NCI-H128 (cell line): ENCODE results near the gene NR6A1.
"Not testable (repeated sequence)": the region's sequence is repeated elsewhere in the genome, so short reads cannot be mapped to it uniquely, and the experiment has no call there.

ENCODE experiments used
- DNase-seq: peaks from one replicate; lab custom pipeline; 2025; ENCODE audit not compliant: unreplicated experiment; lab: John Stamatoyannopoulos, UW

Gene NR6A1

DNA sequence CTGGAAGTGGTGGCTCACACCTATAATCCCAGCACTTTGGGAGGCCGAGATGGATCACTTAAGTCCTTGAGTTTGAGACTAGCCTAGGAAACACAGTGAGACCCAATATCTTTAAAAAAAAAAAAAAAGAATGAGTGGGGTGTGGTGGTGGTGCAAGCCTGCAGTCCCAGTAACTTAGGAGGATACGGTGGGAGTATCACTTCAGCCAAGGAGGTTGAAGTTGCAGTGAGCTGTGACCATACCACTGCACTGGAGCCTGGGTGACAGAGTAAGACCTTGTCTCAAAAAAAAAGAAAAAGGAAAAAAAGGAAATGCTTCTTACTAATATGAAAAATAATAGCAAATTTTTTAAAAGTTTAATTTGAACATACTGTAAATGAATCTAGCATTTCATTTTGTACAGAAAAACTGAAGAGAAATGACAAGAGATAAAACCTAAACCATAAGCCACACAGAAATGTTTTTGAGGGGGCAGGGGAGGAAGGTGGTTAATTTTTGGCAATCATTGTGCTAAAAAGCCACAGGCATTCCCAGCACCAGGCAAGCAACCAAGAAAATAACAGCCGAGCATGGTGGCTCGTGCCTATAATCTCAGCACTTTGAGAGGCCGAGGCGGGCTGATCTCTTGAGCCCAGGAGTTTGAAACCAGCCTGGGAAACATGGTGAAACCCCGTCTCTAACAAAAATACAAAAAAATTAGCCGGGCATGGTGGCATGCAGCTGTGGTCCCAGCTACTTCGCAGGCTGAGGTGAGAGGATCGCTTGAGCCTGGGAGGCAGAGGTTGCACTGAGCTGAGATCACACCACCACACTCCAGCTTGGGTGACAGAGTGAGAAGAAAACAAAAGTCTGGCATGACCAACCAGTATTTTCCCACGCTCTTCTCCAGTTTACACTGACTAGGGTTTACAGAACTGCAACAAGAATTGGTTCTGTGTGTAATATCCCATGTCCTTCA is 149.5 kb downstream of the NR6A1 start:
- no peak for DNase-seq

DNA sequence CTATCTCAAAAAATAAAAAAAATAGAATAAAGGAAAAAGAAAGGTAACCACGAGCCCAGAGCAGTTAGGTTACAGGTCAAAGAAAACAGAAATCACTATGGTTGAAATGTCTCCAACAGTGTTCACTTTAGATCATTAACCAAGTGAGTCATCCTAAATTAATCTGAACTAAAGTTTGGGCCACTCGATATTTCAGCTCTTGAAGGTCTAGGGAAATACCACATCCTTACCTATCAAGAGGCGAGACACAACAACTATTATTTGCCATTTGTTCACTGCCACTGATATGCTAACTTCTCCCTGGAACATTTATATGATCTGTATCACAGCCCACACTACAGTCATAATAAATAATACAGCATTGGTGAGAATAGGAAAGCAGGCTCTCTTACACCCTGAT is 152.6 kb downstream of the NR6A1 start:
- DNase-seq = no peak

DNA sequence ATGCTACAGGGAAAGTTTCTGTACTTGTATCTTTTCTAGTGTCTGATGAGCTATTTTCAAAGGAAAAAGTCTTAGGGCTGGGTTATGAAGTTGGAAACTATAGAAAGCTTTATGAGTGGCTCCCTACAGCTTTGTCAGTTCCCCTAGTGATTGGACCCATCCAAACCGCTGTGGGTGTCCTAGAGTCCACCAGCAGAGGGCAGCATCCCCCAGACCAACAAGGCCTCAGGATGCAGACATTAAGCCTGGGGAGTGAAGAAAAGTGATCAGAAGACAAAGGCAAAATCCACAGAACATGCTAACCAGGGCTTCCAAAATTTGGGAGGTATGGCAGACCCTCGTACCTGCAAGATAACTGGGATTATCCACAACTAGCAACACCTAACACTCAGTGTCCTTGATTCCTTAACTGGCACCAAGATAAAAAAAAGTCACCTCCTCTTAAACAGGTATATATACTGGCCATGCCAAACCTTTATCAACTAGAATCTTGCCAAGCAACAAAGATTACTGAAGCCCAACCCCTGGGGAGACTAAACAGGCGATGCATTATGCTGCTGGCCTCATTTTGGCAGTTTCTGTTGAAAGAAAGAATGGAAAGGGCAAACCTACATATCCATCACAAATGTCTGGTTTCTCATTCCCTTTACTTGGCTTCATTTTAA is 153.5 kb downstream of the NR6A1 start:
- peak; percentile 62 for DNase-seq

DNA sequence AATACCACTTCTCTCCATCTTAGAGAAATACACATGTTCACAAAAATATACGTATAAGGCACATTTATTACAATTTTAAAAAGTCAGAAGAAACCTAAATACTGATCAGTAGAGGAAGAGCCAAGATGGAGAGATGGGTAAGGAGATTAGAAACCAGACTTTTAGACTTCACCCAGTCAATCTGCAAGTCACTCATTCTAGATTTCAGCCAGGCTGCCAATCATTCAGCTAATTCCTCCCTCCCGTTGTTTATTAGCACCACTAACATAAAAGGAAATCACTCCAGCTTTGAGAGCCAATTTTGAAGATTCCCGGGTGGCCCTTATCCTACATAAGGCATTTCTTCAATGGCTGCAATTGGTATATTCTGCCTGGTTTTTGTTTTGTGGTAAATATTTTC is 154.2 kb downstream of the NR6A1 start:
- no peak for DNase-seq

DNA sequence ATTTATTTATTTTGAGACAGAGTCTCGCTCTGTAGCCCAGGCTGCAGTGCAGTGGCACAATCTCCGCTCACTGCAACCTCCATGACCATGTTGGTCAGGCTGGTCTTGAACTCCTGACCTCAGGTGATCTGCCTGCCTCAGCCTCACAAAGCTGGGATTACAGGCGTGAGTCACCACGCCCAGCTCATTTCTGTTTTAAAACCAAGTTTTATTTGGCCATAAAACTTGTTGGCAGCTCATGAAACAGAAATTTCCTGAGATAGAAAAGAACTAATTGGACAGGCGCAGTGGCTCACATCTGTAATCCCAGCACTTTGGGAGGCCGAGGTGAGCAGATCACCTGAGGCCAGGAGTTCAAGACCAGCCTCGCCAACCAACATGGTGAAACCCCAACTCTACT is 155.3 kb downstream of the NR6A1 start:
- not testable (repeated sequence) for DNase-seq

GRCh38 chr9:124615100-124615742 is 155.9 kb downstream of the NR6A1 start:
- DNase-seq = no peak

GRCh38 chr9:124613849-124614248 is 157.3 kb downstream of the NR6A1 start:
- DNase-seq = no peak

DNA sequence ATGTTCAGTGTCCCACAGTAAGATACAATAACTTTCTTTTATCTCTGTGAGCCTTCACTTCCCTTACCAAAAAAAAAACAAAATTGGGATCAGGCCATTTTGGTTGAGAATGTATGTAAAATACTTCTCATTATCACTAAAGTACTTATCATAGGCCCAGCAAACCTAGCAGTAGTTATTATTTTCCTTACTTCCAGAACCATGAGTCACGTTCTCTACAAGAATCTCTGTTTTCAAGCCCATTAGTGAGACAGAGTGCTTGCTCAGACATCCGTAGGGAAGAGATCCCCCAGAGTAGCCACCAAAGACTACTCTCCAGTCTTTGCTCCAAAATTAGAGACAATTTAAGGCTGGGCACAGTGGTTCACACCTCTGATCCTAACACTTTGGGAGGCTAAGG is 160.0 kb downstream of the NR6A1 start:
- DNase-seq = no peak

DNA sequence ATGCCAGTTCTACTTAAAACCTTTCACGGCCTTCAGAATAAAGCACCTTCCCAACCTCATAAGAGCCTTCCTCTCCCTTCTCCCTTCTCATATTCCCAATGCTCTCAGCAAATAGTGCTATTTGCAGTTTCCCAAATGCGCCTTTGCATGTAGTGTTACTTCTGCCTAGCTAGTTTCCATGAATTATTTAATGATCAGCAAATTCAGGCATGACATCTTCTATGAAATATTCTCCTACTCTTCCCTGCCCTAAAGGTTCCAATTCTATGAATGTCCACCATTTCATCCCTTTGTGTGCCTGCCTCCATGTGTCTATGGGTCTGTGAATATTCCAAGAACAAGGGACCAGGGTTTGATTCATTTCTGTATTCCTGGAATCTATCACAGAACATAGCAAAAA is 165.1 kb downstream of the NR6A1 start:
- DNase-seq = no peak

DNA sequence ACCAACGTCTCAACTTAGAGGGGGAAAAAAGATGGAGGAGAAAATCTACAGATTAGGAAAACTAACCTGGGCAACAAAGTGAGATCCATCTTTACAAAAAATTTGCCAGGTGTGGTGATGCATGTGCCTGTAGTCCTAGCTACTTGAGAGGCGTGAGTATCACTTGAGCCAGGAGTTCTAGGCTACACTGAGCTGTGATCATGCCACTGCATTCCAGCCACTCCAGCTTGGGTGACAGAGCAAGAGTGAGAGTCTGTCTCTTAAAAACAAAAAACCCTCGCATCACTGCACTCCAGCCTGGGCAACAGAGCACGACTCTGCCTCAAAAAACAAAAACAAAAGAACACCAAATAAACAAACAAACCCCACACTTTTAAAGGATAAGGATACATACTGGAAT is 165.9 kb downstream of the NR6A1 start:
- no peak for DNase-seq

GRCh38 chr9:124602632-124603031 is 168.5 kb downstream of the NR6A1 start:
- DNase-seq = no peak

DNA sequence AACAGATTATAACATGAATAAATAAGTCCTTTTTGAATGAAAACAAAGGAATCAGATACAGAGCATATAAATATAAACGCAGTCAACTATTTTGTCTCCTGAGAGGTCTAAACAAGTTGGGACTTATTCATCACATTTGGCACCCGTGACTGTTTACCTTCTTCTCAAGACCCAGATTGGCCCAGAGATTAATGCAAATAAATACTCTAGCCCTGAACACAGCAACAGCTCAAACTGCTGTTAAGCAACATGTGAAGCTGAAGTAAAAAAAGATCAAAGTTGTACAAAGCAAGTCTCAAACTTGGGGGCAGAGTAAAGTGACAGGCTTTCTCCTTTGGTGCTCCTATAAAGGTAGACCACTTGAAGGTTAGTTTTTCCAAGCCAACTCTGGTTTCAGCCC is 168.9 kb downstream of the NR6A1 start:
- no peak for DNase-seq

GRCh38 chr9:124600407-124600806 is 170.7 kb downstream of the NR6A1 start:
- no peak for DNase-seq

DNA sequence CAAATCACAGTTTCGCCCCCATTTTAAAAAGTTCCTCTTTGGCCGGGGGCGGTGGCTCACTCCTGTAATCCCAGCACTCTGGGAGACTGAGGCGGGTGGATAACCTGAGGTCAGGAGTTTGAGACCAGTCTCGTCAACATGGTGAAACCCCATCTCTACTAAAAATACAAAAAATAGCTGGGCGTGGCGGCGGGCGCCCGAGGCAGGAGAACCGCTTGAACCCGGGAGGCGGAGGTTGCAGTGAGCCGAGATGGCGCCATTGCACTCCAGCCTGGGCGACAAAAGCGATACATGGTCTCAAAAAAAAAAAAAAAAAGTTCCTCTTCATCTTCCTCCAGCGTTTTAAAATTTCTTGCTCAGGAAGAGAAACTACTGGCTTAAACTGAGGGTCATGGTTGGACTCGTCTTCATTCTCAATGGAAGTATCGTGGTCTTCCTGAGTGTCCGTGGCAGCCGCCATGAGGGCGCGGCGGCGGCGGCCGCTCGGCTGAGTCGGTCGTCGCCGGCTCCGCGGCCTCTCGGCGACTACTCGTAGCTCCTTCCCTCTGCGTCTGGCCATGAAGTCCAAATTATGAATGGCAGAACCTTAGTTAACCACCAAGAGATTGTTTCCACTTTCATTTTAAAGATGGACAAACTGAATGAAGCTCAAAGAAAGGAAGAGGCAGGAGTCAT is 171.9 kb downstream of the NR6A1 start:
- no peak for DNase-seq

DNA sequence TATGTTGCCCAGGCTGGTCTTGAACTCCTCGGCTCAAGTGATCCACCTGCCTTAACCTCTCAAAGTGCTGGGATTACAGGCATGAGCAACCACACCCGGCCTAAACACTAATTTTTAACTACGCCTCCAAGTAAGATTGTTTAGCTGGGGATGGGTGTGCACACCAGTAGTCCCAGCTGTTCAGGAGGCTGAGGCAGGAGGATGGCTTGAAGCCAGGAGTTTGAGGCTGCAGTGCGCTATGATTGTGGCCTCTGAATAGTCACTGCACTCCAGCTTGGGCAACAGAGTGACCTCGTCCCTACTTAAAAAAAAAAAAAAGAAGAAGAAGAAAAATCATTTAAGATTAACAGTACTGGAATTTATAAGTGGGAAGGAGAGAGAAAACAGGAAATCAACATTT is 173.1 kb downstream of the NR6A1 start:
- no peak for DNase-seq

DNA sequence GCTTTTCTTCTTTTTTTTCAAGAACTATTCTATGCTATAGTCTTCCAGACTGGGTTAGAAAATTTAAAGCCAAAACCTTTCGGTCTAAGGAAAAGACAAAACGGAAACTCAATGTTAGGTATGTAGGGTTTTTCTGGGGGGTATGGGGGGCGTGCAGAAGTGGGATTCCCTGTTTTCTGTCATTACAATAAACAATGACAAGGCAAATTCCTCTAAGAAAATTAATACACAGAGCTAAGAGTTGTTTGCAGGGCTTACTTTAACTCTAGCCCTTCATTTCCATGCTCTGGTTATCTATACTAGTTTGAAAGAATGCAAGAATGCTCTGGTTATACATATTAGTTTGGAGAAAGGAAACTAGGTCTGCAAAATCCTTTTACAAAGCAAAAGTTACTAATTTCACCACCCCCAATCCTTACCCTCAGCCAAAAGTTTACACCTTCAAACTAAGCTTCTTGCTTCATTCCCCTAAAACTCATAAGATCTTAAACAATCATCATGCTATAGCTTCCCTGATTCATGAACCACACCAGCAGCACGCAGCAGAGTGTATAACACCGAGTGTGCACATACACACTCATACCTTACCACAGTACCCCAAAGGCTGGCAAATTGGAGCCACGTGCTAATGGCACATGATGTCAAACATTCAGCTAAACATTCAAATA is 174.8 kb downstream of the NR6A1 start:
- no peak for DNase-seq

- DNase-seq = no peak
Measured at GRCh38 chr9:124595743-124596142, 175.4 kb downstream of the NR6A1 start.

DNA sequence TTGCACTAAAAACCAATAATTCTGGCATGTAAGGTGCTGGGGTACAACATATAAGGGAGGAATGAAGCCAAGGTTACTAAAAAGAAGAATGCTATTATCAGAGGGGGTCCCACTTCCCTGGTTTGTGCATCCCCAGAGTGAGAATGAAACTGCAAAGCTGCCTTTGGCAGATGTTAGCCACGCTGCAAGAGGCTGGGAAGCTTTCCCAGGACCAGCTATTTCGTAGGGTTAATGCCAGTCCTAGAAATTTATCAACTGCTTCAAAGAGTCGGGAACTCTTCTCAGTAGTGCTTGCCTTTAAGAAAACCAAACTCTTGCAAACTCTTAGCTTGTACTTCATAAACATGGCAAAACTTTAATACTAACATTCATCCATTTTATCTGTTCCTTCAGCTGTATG is 176.4 kb downstream of the NR6A1 start:
- no peak for DNase-seq

DNA sequence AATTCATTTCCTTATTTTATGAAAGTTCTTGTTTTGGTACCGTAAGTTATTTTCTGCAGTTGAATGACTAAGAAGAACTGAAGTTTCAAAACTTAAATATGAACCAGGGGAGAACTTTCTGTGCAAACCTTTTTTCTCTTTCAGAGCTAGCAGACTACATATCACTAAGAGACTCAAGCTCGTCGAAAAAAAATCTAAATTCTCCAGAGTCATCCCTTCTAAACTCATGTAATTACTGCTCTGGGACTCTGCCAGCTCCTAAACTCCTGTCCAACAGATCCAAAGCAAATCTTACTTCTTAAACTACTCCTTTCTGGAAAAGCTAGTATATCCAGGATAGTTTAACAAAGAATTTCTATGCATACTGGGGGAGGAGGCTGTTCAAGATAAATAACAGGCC is 176.9 kb downstream of the NR6A1 start:
- DNase-seq = no peak

GRCh38 chr9:124593651-124594058 is 177.5 kb downstream of the NR6A1 start:
- no peak for DNase-seq

- DNase-seq = no peak
Measured at GRCh38 chr9:124593200-124593599, 177.9 kb downstream of the NR6A1 start.
